ENCODE results near the gene XPNPEP1.

- TF ChIP-seq CTCF (IDR thresholded peaks at IDR 0.05), result no peak
- no peak for TF ChIP-seq POLR2A (IDR thresholded peaks at IDR 0.05)
These were observed 56.9 kb downstream of the XPNPEP1 start for GRCh38 chr10:109866168-109866994.

All from lower leg skin (tissue), 3 donors.